ENCODE data around the gene EPB41L4A. TPM values are rescaled to one million over a fixed set of nuclear protein-coding genes. Genes with fewer than 3 reads are reported as not detected.

Gene EPB41L4A
- total RNA-seq, 1 experiment from 2014 or later = 0.87 TPM

GRCh38 chr5:112348915-112349314, 70.2 kb downstream of the EPB41L4A start:
- ChIA-PET CTCF (no interaction called here), POLR2A (no interaction called here)
- H3K27me3 ChIP-seq (ENCODE audit: control insufficient read depth, insufficient read depth, low read length) = no peaks in the 10 kb centered on the region
- intact Hi-C loops (cut with micrococcal nuclease; ENCODE audit: unreplicated experiment) = no loop called here
- H3K36me3 ChIP-seq (ENCODE audit: control insufficient read depth, insufficient read depth, low read length) = no peaks in the 10 kb centered on the region
- no peak for DNase-seq (ENCODE audit: low read depth, low spot score)
- no peak for ATAC-seq
- TF ChIP-seq TCF7L2 (IDR thresholded peaks at IDR 0.05; ENCODE audit: low read depth, low read length) = no peak
- no peak for TF ChIP-seq REST (IDR thresholded peaks at IDR 0.05; ENCODE audit: insufficient read depth in 1 of 2, low read depth in 2 of 2, low read length in 1 of 2)
- no peak for TF ChIP-seq POLR2AphosphoS5 (IDR thresholded peaks at IDR 0.05; ENCODE audit: low read depth, low read length)
- TF ChIP-seq SIN3A (IDR thresholded peaks at IDR 0.05; ENCODE audit: borderline replicate concordance, insufficient read depth, low read depth, low read length) = no peak
- TF ChIP-seq CTCF (IDR thresholded peaks at IDR 0.05) = no peak
- H3K27ac ChIP-seq (ENCODE audit: low read length) = no peak overlapping the region
- no peaks in the 10 kb centered on the region for H3K9me3 ChIP-seq (ENCODE audit: control insufficient read depth, insufficient read depth, low read depth, low read length)
- in situ Hi-C loops (cut with HindIII; ENCODE audit: low pct_unique_long_range_greater_than_20kb, low sequenced_read_pairs) = no loop called here
- no peaks in the 10 kb centered on the region for H3K4me1 ChIP-seq (ENCODE audit: control insufficient read depth, insufficient read depth, low read length)
- H3K4me3 ChIP-seq (ENCODE audit: low read depth in 2 of 2, low read length in 2 of 2) = no peak overlapping the region
- BruUV-seq (replicated peaks) = no TSS peak

- Histone ChIP-seq H3K27ac (ENCODE audit: low read length) (no peak overlapping the region), H3K9me3 (ENCODE audit: control insufficient read depth, insufficient read depth, low read depth, low read length) (no peaks in the 10 kb centered on the region), H3K4me3 (ENCODE audit: low read depth in 2 of 2, low read length in 2 of 2) (no peak overlapping the region), H3K36me3 (ENCODE audit: control insufficient read depth, insufficient read depth, low read length) (no peaks in the 10 kb centered on the region), H3K4me1 (ENCODE audit: control insufficient read depth, insufficient read depth, low read length) (no peaks in the 10 kb centered on the region), H3K27me3 (ENCODE audit: control insufficient read depth, insufficient read depth, low read length) (no peaks in the 10 kb centered on the region)
- ChIA-PET CTCF (no interaction called here), POLR2A (no interaction called here)
- intact Hi-C loops (cut with micrococcal nuclease; ENCODE audit: unreplicated experiment) = no loop called here
- TF ChIP-seq SIN3A (IDR thresholded peaks at IDR 0.05; ENCODE audit: borderline replicate concordance, insufficient read depth, low read depth, low read length) (no peak), CTCF (IDR thresholded peaks at IDR 0.05) (no peak), POLR2AphosphoS5 (IDR thresholded peaks at IDR 0.05; ENCODE audit: low read depth, low read length) (no peak), TCF7L2 (IDR thresholded peaks at IDR 0.05; ENCODE audit: low read depth, low read length) (no peak)
- DNase-seq (ENCODE audit: low read depth, low spot score) (no peak), ATAC-seq (no peak)
- in situ Hi-C loops (cut with HindIII; ENCODE audit: low pct_unique_long_range_greater_than_20kb, low sequenced_read_pairs) = no loop called here
- BruUV-seq (replicated peaks) = no TSS peak
Observed at GRCh38 chr5:112348387-112348786, 70.7 kb downstream of the EPB41L4A start.
